TTC549 (cell line): ENCODE measurements around the gene TJP3.

ENCODE experiments used
- FAIRE-seq: peaks from 2 replicates; lab custom pipeline; 2012; peaks lifted over from hg19 to GRCh38; lab: Jason Lieb, UNC

TJP3 gene

DNA sequence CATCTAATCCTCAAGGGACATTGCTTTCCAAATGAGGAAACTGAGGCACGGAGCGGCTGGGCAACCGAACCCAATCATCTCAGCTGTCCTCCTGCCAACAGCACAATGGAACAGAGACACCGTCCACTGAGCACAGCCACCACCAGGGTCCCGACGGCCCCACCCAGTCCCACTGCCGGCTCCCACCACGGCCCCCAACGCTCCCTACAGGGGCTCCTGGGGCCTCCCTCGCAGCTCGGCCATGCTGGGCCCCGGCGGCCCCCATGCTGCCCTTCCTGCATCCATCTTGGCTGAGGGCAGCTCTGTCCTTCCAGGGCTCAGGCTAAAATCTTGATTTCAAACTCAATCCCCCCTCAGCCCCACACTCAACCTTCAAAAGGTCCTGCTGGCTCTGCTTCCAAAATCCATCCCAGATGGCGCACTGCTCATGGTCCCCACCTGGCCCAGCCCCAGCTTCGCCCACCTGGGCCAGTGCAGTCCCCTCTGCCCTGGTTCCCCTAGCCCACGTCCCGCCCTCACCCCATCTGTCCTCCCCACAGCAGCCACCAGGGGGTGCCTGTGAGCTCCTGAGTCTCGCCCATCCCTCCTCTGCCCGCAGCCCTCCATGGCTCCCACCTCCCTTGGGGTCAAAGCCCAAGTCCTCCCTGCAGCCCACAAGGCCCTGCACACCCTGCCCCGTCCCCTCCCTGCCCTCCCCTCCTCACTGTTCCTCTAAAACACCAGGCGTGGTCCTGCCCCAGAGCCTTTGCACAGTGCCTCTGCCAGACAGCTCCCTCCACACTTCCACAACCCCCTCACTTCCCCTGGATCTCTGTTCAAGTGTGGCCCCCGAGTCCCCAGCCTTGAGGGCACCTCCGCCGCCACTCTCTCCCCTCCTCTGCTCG lies 15.8 kb upstream of the TJP3 start:
- no peak for FAIRE-seq

GRCh38 chr19:3693025-3693925 lies 14.9 kb upstream of the TJP3 start:
- no peak for FAIRE-seq

- FAIRE-seq, result no peak
These were observed 13.6 kb upstream of the TJP3 start for GRCh38 chr19:3694361-3695123.

DNA sequence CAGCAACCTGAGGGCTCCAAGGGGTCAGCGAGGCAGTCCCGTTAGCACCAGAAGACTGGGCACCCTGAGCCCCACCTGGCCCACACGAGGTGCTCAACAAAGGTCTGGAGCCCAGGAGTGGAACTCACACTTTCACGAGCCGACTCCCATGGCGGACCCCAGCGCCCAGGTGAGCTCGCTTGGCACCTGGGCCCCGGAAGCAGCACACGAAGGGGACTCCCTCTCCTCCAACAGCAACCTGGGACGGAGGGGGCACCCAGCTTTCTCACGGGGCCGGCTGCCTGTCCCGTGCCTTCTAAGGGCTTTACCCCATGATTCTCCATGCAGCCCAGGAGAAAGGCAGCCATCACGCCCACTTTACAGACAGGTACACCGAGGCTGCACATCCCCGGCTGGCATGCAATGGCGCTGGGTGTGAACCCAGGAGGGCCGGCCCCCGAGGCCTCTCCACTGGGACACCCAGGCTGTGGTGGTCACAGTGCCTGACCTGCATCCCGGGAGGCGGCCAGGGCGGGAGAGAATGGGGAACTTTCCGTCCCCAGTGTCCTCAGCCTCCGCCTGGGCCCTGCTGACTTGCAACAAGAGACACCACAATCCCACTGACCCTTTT lies 13.0 kb upstream of the TJP3 start:
- FAIRE-seq, result no peak

GRCh38 chr19:3695986-3696659 lies 12.1 kb upstream of the TJP3 start:
- no peak for FAIRE-seq

DNA sequence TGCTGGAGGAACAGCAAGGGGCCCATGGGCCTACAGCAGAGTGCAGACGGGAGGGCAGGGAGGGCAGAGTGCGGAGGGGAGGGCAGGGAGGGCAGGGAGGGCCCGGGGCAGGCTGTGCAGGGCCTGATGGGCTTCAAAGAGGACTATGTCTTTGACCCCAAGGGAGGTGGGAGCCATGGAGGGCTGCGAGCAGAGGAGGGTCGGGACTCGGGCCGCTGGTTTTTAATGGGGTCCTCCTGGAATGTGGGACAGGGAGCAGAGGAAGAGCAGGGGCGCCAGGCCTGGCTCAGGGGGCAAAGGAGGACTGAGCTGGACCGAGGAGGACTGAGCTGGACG lies 11.6 kb upstream of the TJP3 start:
- no peak for FAIRE-seq

DNA sequence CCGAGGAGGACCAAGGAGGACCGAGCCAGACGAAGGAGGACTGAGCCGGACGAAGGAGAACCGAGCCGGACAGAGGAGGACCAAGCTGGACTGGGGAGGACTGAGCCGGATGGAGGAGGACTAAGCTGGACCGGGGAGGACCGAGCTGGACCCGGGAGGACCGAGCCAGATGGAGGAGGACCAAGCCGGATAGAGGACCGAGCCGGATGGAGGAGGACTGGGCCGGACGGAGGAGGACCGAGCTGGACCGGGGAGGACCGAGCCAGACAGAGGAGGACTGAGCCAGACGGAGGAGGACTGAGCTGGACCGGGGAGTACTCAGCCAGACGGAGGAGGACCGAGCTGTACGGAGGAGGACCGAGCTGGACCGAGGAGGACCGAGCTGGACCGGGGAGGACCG lies 11.1 kb upstream of the TJP3 start:
- FAIRE-seq, result no peak

GRCh38 chr19:3697671-3698385 lies 10.4 kb upstream of the TJP3 start:
- no peak for FAIRE-seq

GRCh38 chr19:3698386-3698950 lies 9.7 kb upstream of the TJP3 start:
- no peak for FAIRE-seq

DNA sequence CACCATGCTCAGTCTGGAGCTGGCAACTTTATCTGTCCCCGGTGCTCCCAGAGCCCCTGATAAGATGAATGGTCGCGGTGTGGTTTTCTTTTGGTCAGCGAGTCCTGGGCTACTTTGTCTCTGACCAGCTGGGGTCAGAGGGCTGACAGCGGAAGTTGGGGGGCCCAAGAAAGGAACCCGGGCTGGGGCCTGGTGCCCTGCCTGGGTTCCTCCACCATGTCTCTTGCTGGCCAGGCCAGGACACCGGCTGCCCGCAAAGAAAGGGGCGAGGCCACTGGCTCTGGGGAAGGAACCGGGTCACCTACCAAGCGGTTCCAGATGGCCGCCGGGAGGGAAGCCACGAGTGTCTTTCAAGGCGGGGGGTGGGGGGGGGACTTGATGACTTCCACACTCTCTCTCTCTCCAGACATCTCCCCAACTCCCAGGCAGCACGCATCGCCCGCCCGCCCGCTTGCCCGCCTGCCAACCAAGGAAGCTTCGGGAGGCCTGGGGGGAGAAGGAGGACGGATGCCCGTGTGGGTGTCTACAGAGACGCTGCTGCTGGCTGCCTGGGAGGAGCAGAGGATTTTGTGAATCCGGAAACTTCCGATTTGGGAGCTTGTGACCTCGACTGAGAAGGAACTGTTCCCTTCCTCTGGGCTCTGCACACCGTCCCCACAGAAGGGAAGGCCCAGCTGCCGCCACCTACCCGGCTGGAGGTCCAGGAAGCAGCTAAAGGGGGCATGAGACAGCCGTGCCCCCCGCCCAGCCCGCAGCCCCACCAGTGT lies 9.0 kb upstream of the TJP3 start:
- no peak for FAIRE-seq

DNA sequence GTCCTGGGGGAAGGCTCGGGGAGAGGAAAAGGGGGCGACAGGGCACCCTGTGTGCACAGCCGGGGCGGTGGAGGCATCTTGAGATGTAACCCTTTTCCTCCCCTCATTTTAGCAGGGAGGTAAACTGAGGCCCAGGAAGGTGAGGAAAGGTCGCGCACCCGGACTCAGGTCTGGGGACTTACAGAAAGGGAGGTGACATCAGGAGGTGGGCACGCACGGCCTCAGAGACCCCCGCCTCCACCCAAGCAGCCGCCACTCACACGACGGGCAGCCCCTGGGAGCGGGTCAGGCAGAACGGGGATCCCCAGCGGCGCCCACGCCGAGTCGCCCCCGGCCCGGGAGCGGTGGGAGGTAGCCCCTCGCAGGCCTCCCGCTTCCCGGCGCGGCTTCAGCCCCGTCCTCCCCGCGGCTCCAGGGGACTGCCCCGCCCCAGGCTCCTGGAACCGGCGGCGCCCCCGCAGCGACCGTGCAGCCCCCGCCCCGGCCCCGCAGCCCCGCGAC lies 8.4 kb upstream of the TJP3 start:
- FAIRE-seq, result no peak

DNA sequence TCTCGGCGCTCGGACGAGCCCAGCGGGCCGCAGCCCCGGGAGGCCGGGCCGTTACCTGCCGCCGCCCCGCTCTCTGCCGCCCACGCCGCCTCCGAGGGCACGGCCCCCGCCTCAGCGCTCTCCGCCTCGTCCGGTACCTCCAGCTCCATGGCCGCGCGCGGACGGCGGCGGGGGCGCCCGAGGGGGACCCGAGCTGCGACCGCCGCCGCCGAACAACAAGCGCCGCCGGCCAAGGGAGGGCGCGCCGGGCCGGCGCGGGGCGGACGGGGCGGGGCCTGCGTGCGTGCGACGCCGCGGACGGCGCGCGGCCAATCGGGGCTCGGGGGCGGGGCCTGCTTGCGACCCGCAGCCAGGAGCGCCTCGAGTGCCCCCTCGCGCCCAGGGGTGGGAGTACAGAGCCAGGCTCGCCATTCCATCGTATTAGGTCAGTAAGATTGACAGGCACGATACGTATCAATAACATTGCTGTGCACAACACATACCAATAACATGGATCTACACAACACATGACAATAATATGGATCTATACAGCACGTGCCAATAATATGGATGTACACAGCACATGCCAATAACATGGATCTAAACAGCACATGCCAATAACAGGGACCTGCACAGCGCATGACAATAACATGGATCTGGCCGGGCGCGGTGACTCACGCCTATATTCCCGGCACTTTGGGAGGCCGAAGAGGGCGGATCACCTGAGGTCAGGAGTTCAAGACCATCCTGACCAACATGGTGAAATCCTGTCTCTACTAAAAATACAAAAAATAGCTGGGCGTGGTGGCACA lies 7.7 kb upstream of the TJP3 start, which contains the start of gene PIP5K1C:
TSS of gene PIP5K1C (minus strand) at position 227 of the 791 bp plus-strand sequence. CDS start at position 149, 78 bp downstream.
- no peak for FAIRE-seq

DNA sequence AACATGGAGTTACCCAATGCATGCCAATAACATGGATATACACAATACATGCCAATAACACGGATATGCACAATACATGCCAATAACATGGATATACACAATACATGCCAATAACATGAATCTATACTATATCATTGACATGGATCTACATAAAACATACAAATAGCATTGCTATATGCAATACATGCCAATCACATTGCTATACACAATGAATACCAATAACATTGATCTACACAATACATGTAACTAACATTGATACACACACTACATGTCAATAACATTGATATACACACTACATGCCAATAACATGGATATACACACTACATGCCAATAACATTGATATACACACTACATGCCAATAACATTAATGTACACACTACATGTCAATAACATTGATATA lies 7.0 kb upstream of the TJP3 start:
- FAIRE-seq, result no peak

DNA sequence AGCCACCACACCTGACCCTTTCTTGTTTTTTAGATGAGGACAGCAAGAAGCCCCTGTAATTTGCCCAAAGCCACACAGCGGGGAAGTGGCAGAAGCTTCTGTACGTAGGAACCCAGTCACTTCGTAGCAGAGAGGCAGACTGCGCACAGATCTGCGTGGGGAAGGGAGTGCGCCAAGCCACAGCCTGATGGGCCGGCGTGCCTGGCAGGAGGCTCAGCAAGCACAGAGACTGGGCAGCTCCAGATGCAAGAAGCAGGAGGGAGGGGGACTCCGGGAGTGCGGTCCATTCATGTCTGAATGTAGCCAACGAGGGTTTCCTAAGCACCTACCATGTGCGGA lies 347 bp upstream of the TJP3 start:
- no peak for FAIRE-seq

DNA sequence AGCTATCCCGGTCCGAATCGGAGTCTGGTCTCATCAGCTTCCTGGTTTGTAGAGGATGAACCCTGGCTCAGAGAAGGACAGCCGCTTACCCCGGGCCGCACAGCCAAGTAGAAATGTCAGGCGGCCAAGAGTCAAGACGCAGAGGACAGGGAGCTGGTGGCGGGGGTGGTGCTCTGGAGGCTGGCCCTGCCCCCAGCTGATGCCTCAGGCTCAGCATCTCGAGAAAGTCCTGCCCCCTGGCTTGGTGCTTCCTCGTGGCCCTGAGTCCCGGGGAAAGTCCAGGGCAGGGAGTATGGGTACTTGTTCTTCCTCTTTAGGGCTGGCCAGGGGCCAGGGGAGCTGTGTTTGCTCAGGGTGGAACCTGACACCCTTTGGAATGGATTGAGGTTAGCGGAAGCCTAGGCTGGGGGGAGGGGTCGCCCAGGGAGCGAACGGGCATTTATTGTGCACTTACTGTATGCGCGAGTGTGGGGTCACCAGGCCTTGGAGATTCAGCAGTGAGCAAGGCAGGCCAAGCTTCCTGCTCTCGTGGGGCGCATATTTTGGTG lies 2.2 kb downstream of the TJP3 start:
- FAIRE-seq, result no peak

- FAIRE-seq, result no peak
These were observed 4.8 kb downstream of the TJP3 start for GRCh38 chr19:3712663-3713611.

GRCh38 chr19:3716147-3716668 lies 8.0 kb downstream of the TJP3 start:
- FAIRE-seq, result no peak
